ENCODE results near the gene TOP3B.

TOP3B gene

DNA sequence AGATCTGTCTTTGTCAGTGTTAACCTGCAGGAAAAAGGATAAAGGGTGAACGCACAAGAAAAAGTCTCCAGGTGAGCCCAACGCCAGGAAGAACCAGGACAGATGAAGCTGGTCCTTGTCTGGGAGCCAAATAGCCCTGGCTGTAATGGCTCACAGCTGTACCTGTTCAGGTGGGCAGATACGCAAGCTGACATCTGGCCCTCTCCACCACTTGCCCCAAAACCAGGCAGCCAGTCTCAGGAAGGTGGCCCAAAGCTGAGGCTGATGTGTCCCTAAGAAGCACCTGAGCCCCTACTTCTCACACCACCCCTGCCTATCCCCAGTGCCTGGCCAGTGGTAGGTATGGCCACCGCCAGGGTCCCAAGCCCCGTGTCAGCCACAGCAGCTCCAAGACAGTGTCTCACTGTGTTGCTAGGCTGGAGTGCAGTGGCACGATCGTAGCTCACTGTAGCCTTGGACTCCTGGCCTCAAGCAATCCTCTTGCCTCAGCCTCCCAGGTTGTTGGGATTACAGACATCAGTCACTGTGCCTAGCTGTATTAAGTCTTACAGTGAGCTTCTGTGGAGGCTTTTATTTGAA, 14.8 kb downstream of the TOP3B start:
- TF ChIP-seq GATA2 (IDR thresholded peaks at IDR 0.05; ENCODE audit: low read depth, low read length) (no peak), GATA3 (IDR thresholded peaks at IDR 0.05; ENCODE audit: low read depth, low read length) (no peak)

DNA sequence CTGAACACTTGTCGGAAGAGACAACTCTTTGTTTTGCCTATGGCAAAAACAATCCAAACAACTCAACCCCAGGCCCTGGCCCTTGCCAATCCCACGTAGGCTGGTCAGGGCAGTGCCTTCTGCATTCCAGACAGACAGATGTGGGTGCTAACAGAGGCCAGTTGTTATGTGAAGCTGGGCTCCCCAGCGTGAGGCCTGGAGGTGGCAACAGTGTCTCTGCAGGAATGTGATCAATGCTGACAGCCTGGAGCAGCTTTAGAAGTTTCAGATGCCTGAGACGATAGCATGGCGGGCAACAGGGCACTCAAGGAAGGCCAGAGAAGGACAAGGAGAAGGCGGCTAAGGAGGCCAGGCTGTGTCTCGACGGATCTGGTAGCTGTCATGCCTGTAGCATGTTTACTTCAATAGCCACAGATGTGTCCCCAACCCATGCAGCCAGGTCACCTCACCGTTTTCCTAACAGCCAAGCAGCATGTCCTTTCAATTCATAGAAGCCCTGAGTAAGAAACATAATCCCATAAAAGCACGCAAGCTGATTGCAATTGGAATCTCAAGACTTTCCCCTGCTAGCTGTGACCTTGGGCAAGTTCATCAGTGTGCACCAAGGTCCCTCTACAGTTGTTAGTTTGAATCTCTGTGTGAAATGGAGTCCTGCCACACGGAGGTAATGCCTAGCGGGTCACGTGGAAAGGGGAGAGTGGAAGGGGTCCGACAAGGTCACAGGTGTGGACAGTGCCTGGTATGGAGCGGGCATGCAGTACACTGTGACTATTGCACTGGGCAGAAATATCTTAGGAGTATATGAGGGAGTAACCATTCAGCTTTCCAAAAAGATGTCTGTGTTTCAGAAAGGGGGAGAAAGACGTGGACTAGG, 15.7 kb downstream of the TOP3B start:
- TF ChIP-seq GATA3 (IDR thresholded peaks at IDR 0.05; ENCODE audit: low read depth, low read length) (no peak), GATA2 (IDR thresholded peaks at IDR 0.05; ENCODE audit: low read depth, low read length) (no peak)

DNA sequence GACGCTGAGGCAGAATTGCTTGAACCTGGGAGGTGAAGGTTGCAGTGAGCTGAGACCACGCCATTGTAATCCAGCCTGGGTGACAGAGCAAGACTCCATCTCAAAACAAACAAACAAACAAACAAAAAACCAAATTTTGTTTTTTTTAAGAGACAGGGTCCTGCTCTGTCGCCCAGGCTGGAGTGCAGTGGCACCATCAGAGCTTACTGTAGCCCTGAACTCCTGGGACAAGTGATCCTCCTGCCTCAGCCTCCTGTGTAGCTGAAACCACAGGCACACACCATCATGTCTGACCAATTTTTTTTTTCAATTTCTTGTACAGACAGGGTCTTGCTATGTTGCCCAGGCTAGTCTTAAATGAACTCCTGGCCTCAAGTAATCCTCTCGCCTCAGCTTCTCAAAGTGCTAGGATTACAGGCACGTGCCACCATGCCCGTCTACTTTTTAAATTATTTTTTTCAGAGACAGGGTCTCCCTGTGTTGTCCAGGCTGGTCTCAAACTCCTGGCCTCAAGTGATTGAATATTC, 16.8 kb downstream of the TOP3B start:
- TF ChIP-seq GATA2 (IDR thresholded peaks at IDR 0.05; ENCODE audit: low read depth, low read length), result no peak
- no peak for TF ChIP-seq GATA3 (IDR thresholded peaks at IDR 0.05; ENCODE audit: low read depth, low read length)

DNA sequence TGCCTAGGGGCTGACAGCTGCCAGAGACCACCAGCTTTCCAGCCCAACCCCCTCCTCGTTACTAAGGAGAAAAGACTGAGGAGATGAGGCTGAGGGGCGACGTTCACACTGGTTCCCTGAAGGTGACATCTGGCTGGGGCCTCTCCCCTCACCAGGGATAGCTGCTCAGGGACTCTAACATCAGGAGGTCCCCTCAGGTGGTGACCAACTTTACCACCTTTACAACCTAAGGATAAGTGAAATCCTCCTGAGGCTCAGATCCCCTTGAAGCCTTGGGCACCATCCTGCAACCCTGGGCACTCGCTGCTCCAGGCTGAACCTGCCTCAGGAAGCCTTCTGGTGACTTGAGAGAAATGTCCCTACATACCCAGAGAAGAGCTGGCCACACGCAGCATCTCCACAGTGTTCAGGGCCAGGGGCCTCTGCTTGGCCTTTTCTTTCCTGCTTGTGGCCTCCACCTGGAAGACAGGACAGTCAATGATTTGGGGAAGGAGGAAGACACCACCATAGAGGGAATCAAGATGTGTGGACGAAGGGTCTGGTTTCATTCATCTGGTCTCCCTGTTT, 17.6 kb downstream of the TOP3B start:
- TF ChIP-seq GATA2 (IDR thresholded peaks at IDR 0.05; ENCODE audit: low read depth, low read length), result no peak
- TF ChIP-seq GATA3 (IDR thresholded peaks at IDR 0.05; ENCODE audit: low read depth, low read length), result no peak

DNA sequence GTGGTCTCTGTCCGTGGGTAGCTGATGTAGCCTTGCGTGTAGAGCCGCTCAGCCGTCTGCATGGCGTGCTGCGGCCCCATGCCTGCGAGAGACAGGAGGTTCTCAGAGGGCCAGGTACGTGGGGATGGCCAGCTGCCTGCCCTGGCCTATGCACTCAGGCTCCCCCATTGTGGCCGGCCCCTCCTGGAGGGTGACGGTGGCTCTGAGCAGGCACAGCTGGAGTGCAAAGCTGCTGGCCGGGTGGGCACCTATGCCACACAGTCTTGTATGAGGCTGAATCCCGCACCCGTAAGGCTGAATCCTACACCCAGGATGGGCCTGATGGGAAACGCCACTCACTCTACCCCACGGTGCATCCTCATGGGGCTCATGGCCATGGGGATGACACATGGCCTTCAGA, 18.4 kb downstream of the TOP3B start:
- TF ChIP-seq GATA3 (IDR thresholded peaks at IDR 0.05; ENCODE audit: low read depth, low read length) (no peak), GATA2 (IDR thresholded peaks at IDR 0.05; ENCODE audit: low read depth, low read length) (no peak)

DNA sequence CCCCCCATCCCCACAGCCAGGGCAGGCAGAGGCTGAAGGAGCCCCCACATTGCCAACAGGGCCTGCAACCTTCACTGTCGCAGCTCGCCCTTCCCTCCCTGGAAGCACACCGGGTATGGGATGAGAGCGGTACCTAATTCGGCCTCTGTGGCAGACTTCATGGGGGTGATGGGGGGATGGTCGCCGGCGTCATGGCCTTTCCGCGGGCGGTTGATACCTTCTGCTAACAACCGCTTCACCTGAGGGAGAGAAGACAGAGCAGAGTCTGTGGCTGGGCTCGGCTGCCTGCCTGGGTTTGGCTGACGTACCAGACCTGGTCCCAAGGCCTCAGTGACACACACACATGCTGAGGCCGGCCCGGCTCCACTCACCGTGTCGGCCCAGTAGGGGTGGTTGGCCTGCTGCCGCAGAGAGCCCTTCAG, 18.8 kb downstream of the TOP3B start:
- TF ChIP-seq GATA2 (IDR thresholded peaks at IDR 0.05; ENCODE audit: low read depth, low read length) (no peak), GATA3 (IDR thresholded peaks at IDR 0.05; ENCODE audit: low read depth, low read length) (no peak)

DNA sequence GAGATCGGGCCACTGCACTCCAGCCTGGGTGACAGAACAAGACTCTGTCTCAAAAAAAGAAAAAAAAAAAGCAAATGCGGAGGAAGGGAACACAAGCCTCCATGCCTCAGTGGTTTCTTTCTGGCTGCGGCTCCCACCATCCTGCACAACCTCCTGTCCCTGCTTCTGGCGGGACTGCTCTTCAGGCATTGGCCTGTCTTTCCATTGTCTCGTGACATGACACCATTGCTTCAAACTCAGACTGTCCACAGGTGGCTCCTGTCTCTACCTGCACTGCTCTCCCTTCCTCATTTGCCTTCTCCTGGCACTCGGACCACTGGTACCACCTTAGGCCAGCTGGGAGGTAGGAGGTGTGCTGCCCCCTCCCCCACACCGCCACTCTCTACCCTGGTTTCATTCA, 19.3 kb downstream of the TOP3B start:
- TF ChIP-seq GATA2 (IDR thresholded peaks at IDR 0.05; ENCODE audit: low read depth, low read length), result no peak
- no peak for TF ChIP-seq GATA3 (IDR thresholded peaks at IDR 0.05; ENCODE audit: low read depth, low read length)

DNA sequence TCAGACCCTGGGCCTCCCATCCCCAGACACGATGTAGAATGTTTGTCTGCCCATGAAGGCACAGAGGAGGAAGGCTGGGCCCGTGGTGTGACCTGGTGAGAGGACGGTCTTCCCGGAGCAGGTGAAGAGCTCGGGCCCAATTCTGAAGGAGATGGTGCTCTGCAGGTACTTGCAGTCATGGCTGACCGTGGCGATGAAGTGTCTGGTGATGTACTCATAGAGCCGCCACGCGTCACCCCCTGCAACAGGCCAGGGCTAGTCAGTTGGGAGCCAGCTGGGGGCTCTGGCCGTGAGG, 20.0 kb downstream of the TOP3B start:
- TF ChIP-seq GATA2 (IDR thresholded peaks at IDR 0.05; ENCODE audit: low read depth, low read length) (no peak), GATA3 (IDR thresholded peaks at IDR 0.05; ENCODE audit: low read depth, low read length) (no peak)

DNA sequence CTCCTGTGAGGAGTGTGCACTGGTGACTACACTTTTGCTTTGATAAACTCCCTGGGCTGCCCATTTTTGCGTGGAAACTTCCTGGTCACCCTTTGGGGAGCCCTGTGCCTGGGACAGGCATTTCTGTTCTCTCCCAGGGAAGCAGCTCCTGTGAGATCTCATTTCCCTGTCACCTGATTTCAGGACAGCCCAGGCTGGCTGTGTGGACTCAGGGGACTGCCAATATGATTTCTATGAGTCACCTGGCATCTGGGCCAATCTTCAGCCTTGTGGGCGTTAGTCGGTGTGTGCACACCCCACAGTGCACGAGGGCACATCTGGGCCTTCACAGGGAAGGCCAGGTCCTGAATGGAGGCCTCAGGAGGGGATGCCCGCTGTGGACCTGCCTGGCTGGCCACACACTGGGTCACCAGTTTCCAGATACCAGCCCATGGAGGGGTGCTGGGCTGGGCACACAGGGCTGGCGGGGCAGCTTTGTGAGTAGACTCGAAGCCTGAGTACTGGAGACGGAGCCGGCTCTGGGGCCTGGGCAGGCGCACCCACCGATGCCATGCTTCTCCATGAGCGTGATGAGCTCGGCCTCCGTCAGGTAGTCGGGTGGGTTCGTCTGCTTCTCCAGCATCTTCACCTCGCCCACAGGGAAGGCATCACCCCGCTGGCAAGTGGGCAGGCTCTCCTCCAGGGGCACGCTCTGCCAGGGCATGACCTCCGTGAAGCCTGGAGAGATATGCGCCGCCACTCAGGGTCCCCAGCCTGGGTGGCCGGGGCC, 20.5 kb downstream of the TOP3B start:
- TF ChIP-seq GATA3 (IDR thresholded peaks at IDR 0.05; ENCODE audit: low read depth, low read length) (no peak), GATA2 (IDR thresholded peaks at IDR 0.05; ENCODE audit: low read depth, low read length) (no peak)

DNA sequence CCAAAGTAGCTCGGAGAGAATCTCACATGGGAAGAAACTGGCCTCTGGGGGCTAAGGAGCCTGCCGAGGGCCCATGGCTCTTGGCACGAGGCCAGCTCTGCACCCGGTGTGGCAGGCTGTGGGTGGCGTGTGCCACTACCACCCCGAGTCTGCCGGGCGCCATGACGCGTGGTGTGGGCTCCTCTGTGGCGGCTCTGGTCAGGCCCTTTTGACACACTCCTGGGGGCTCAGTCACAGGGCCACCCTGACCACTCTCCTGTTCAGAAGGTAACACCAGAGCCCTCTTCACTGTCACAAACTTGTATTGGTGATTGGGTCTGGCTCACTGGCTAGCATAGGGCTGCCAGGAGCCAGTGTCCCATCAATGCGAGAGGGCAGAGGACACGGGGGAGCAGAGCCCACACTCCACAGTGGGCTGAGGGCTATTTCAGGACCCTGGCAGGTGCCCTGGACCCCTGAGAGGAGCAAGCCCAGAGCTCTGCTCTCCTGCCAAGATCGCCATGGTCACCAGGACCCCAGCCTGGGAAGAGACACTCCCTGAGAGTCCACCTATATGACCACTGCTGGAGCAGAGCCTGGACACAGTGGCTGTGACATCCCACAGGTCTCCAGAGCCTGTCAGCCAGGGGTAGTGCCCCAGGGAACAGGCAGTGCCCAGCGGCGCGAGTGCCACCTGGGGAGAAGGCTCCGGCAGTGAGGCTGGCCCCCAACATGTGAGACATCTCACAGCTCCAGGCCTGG, 21.3 kb downstream of the TOP3B start:
- TF ChIP-seq GATA2 (IDR thresholded peaks at IDR 0.05; ENCODE audit: low read depth, low read length) (no peak), GATA3 (IDR thresholded peaks at IDR 0.05; ENCODE audit: low read depth, low read length) (no peak)

DNA sequence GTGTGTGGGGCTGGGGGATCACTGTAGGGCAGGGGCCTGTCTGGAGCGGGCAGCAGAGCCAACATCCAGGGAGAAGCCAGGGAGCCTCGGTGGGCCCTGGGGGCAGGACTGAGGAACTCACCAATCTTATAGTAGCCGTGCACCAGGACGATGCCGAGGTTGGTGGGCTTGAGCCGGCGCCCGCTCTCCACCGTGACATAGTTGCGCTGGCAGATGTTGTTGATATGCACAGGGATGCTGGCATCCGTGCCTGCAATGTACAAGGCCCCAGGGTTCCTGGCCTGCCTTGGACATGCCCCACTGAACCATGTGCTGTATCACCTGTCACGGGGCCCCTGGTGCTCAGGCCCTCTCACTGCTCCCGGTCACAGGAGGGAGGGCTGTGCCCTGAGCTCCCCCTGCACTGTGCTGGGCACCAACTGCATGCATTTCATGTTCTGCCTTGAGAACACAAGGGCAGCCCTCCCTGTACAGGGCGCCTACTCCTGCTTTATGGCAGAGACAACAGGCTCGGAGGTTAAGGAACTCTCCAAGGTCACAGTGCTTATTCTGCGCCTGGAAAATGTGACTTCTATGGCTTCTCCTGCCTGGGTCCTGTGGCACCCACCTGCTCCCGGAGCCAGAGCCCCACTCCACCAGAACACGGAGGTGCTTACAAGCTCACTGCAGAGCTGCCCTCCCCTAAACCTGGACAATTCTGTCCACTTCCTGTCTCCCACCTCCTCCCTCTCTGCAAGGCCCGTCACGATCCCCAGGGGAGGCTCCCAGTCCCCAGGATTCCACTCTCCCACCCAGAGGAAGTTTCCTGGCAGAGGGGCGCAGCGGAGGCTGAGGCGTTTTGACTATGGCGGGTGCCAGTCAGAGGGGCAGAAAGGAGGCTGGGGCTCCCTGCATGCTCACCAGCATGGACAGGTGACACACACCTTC, 22.1 kb downstream of the TOP3B start:
- TF ChIP-seq GATA2 (IDR thresholded peaks at IDR 0.05; ENCODE audit: low read depth, low read length) (no peak), GATA3 (IDR thresholded peaks at IDR 0.05; ENCODE audit: low read depth, low read length) (no peak)

DNA sequence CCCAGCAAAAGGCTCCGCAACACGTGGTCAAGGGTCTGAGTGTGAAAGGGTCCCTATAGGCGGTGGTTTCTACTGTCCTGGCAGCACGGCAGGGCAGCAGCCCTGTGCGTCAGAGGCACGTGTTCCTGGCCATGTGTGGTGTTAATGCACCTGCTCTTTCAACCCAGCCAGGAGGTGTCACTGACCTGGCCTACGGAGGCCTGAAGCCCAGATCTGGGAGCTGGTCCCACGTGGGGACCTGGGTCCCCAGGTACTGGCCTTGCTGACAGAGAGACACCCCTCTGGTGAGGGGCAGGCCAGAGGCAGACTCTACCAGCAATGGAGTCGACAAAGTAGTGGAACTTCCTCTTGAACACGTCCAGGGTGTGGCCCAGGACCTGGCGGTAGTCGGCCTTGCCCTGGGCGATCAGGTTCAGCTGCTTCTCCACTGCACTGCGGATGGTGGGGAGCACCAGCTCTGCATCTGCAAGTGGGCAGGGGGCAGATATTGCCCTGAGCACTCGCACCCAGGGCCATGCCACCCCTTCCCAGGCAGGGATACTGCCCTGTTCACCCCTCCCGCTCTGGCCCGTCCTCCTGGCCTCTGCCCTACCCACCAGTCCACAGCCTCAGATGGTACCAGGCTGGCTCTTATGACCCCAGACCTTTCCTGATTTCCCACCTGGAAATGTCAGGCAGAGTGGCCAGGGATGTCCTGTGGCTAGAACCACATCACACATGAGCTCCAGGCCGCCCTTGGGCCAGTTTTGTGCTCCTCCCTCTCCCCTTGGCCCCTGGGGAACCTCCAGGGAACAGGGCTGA, 23.1 kb downstream of the TOP3B start:
- no peak for TF ChIP-seq GATA2 (IDR thresholded peaks at IDR 0.05; ENCODE audit: low read depth, low read length)
- TF ChIP-seq GATA3 (IDR thresholded peaks at IDR 0.05; ENCODE audit: low read depth, low read length), result no peak
